GM13977 (cell line): ENCODE data around the gene HECW1.

ENCODE experiments used
- DNase-seq: peaks from one replicate; pipeline ENCODE4 v3.0.0; 2012; ENCODE audit warnings: low spot score
- CTCF ChIP-seq: IDR thresholded peaks from 2 replicates; pipeline ENCODE4 v1.5.1; 2012; ENCODE audit warnings: mild to moderate bottlenecking, control low read depth; ENCODE audit not compliant: insufficient read depth; ENCODE audit errors: extremely low read depth, missing control alignments
- in situ Hi-C: fragments of 300-500 bp; cut with MboI; formaldehyde crosslinking; loops from one replicate; pipeline ENCODE4 v1.12.0; 2022; ENCODE audit warnings: low sequenced_read_pairs, low pct_unique_long_range_greater_than_20kb, mixed read lengths, inconsistent platforms; ENCODE audit not compliant: unreplicated experiment

Gene HECW1

GRCh38 chr7:43394441-43395130, 282.1 kb downstream of the HECW1 start:
- no peak for DNase-seq
- in situ Hi-C loops = no loop called here
- TF ChIP-seq CTCF = no peak

DNA sequence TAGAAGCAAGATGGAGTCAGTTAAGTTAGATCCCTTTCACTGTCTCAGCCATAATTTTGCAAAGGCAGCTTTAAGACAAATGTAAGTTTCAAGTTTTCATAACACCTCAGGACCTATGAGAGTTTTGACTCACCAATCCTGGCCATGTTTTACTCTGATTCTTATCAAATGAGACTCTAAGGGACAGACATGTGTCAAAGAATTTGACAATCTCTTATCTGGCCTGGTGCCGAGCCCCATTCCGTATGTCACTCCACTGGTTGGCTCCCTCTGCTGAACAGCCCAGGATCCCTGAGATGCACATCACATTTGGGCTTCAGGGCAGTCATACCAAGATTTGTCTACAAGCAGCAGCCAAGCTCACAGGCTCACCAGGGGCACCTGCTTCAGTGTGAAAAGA, 282.9 kb downstream of the HECW1 start:
- DNase-seq = no peak
- in situ Hi-C loops = no loop called here
- TF ChIP-seq CTCF = no peak

- DNase-seq = no peak
- in situ Hi-C loops = no loop called here
- TF ChIP-seq CTCF = no peak
Observed at GRCh38 chr7:43396187-43396740, 283.8 kb downstream of the HECW1 start.

- TF ChIP-seq CTCF = no peak
- in situ Hi-C loops = no loop called here
- no peak for DNase-seq
Observed at GRCh38 chr7:43398831-43399230, 286.4 kb downstream of the HECW1 start.

DNA sequence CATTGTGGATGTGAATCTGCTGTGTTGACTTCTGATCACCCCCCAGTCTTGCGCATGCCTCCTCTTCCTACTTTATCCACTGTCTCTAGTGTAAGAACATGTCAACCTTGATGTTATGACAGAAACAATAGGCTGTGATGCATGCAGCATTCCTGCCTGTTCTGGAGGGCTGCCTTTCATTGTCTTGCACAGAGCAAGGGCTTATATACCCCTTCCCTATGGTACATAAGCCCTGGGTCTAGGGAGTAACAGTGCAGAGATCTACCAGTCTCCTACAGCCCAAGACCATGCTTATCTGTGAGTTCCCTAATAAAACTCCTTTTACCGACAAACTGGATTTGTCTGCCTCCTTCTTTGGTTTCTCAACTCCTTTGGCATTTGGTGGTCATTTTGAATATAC, 293.5 kb downstream of the HECW1 start:
- no peak for TF ChIP-seq CTCF
- DNase-seq = no peak
- in situ Hi-C loops = no loop called here

- no peak for TF ChIP-seq CTCF
- in situ Hi-C loops = no loop called here
- no peak for DNase-seq
Observed at GRCh38 chr7:43406961-43407360, 294.5 kb downstream of the HECW1 start.
